HepG2 (cell line): ENCODE results near the gene TMEM255B. TPM values are rescaled to one million over a fixed set of nuclear protein-coding genes. Genes with fewer than 3 reads are reported as not detected.

ENCODE experiments used
- JUND ChIP-seq: sonication (generic); formaldehyde crosslinking; IDR thresholded peaks from 2 replicates; pipeline ENCODE4 v1.8.0; 2022; ENCODE audit warnings: mild to moderate bottlenecking, missing genetic modification reagents
- MBNL3 ChIP-seq: fragments of 250-450 bp; sonication (Bioruptor Pico); conservative IDR thresholded peaks from 2 replicates; pipeline ENCODE4 v1.8.0; 2022; ENCODE audit warnings: mild to moderate bottlenecking, inconsistent platforms
- PAF1 ChIP-seq: IDR thresholded peaks from 2 replicates; pipeline ENCODE4 v1.6.1; 2016; ENCODE audit warnings: missing genetic modification reagents, missing compliant biosample characterization
- RERE ChIP-seq: IDR thresholded peaks from 2 replicates; pipeline ENCODE4 v1.6.1; 2016; ENCODE audit warnings: low read depth, missing genetic modification reagents, missing compliant biosample characterization
- TCF12 ChIP-seq, 2 experiments: fragments of 450-650 bp in 1 of 2; sonication (generic) in 1 of 2; formaldehyde crosslinking in 1 of 2; IDR thresholded peaks; 2 replicates each; pipeline versions ENCODE4 v1.6.1 to v1.8.0; 2017 to 2022; ENCODE audit warnings: antibody characterized with exemption in 1 of 2, mild to moderate bottlenecking in 1 of 2, missing genetic modification reagents in 1 of 2, moderate library complexity in 1 of 2
- THRA ChIP-seq: sonication (generic); formaldehyde crosslinking; IDR thresholded peaks from 2 replicates; pipeline ENCODE4 v1.4.0; 2020; ENCODE audit warnings: missing genetic modification reagents, borderline replicate concordance
- ZC3H4 ChIP-seq: sonication (generic); formaldehyde crosslinking; IDR thresholded peaks from 2 replicates; pipeline ENCODE4 v1.4.0; 2020; ENCODE audit warnings: missing genetic modification reagents, borderline replicate concordance
- ZFP82 ChIP-seq: sonication (generic); formaldehyde crosslinking; IDR thresholded peaks from 2 replicates; pipeline ENCODE4 v1.5.1; 2020; ENCODE audit warnings: mild to moderate bottlenecking, missing genetic modification reagents, borderline replicate concordance
- ZNF20 ChIP-seq: sonication (generic); formaldehyde crosslinking; IDR thresholded peaks from 2 replicates; pipeline ENCODE4 v1.4.0; 2020; ENCODE audit warnings: mild to moderate bottlenecking, moderate library complexity, missing genetic modification reagents
- ZNF407 ChIP-seq: sonication (generic); formaldehyde crosslinking; IDR thresholded peaks from one replicate; pipeline ENCODE4 v1.5.1; 2020; ENCODE audit warnings: mild to moderate bottlenecking, missing genetic modification reagents; ENCODE audit errors: not compliant biosample characterization
- ZNF562 ChIP-seq: sonication (generic); formaldehyde crosslinking; IDR thresholded peaks from 2 replicates; pipeline ENCODE4 v1.8.0; 2022; ENCODE audit warnings: missing genetic modification reagents, borderline replicate concordance
- ZNF616 ChIP-seq: sonication (generic); formaldehyde crosslinking; IDR thresholded peaks from 2 replicates; pipeline ENCODE4 v1.5.0; 2020; ENCODE audit warnings: low read depth, mild to moderate bottlenecking, missing genetic modification reagents
- ZZZ3 ChIP-seq: sonication (generic); formaldehyde crosslinking; IDR thresholded peaks from 2 replicates; pipeline ENCODE4 v1.4.0; 2020; ENCODE audit warnings: missing genetic modification reagents, mild to moderate bottlenecking, borderline replicate concordance
- polyA plus RNA-seq, 8 experiments: library from polyadenylated mRNA; depleted of rRNA in 3 of 8; stranded (reverse) in 7 of 8; unstranded in 1 of 8; fragments of >200 nt; fragmentation: Illumina TruSeq in 4 of 8; extraction: Trizol in 4 of 8; gene quantifications; 2 replicates each; pipeline versions ENCODE4 v1.2.1 to v1.2.3, GENCODE V29; 2011 to 2016; ENCODE audit warnings: low read depth in 4 of 8, missing spikeins in 1 of 8, mixed read lengths in 1 of 8; ENCODE audit not compliant: insufficient read depth in 1 of 8
- total RNA-seq, 5 experiments: library from RNA; depleted of rRNA; stranded (reverse); fragments of >200 nt; fragmentation: Illumina TruSeq; extraction: Trizol; gene quantifications; 2 replicates each; pipeline ENCODE4 v1.2.3, GENCODE V29; 2016; ENCODE audit warnings: low read depth in 1 of 5

The TMEM255B gene
- total and polyA plus RNA-seq, 2 of the 13 experiments (the other 11 are each of a cell fraction or from before 2014, with no cell fraction given): not detected

- TF ChIP-seq THRA (no peak; the same call in 1 of the 2 replicates), ZZZ3 (CRISPR knock-in tag) (no peak), ZNF616 (CRISPR knock-in tag) (no peak), ZFP82 (no peak), ZC3H4 (no peak), MBNL3 (CRISPR knock-in tag) (no peak), ZNF562 (no peak), RERE (CRISPR knock-in tag) (no peak), TCF12 (IDR thresholded peaks at IDR 0.05) (no peak), TCF12 (CRISPR knock-in tag; IDR thresholded peaks at IDR 0.05) (no peak), ZNF20 (CRISPR knock-in tag) (no peak), PAF1 (CRISPR knock-in tag) (no peak), JUND (no peak), ZNF407 (CRISPR knock-in tag) (no peak)
Measured at GRCh38 chr13:113742000-113742441, 17.0 kb upstream of the TMEM255B start (continued).
